ENCODE results near the gene THSD7B. TPM values are rescaled to one million over a fixed set of nuclear protein-coding genes. Genes with fewer than 3 reads are reported as not detected.
"Not testable (repeated sequence)": the region's sequence is repeated elsewhere in the genome, so short reads cannot be mapped to it uniquely, and the experiment has no call there.

THSD7B gene
- total RNA-seq, 1 donor from 2014 or later, result not detected

DNA sequence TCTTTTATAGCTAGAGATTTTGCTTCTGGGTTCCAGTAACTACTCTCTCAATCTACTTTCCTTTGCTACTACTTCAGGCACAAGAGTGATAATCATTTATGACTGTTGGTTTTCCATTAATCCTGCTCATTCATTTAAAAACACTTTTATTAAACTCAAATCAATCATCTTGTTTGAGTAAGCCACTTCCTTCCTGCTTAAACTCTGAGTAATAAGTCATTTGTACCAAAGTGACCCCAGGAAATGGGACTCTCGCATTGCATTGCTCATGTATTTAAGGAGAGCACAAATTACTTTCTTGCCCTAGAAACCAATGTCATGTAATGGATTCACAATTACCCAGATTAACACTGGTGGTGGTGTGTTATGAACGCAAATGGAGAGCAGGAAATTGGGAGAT lies 928.2 kb downstream of the THSD7B start:
- ChIA-PET CTCF (no interaction called here), POLR2A (no interaction called here)
- Mint-ChIP-seq H3K36me3 (ENCODE audit: low read depth) (no peaks in the 10 kb centered on the region), H3K4me1 (no peaks in the 10 kb centered on the region), H3K27ac (no peak overlapping the region), H3K9me3 (no peaks in the 10 kb centered on the region), H3K4me3 (no peak overlapping the region), H3K27me3 (no peaks in the 10 kb centered on the region)
- DNase-seq (no peak), ATAC-seq (ENCODE audit: low read depth) (no peak)
- intact Hi-C loops (cut with micrococcal nuclease), result no loop called here
- TF ChIP-seq, protein P1, sequence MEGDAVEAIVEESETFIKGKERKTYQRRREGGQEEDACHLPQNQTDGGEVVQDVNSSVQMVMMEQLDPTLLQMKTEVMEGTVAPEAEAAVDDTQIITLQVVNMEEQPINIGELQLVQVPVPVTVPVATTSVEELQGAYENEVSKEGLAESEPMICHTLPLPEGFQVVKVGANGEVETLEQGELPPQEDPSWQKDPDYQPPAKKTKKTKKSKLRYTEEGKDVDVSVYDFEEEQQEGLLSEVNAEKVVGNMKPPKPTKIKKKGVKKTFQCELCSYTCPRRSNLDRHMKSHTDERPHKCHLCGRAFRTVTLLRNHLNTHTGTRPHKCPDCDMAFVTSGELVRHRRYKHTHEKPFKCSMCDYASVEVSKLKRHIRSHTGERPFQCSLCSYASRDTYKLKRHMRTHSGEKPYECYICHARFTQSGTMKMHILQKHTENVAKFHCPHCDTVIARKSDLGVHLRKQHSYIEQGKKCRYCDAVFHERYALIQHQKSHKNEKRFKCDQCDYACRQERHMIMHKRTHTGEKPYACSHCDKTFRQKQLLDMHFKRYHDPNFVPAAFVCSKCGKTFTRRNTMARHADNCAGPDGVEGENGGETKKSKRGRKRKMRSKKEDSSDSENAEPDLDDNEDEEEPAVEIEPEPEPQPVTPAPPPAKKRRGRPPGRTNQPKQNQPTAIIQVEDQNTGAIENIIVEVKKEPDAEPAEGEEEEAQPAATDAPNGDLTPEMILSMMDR (IDR thresholded peaks at IDR 0.05), result no peak

DNA sequence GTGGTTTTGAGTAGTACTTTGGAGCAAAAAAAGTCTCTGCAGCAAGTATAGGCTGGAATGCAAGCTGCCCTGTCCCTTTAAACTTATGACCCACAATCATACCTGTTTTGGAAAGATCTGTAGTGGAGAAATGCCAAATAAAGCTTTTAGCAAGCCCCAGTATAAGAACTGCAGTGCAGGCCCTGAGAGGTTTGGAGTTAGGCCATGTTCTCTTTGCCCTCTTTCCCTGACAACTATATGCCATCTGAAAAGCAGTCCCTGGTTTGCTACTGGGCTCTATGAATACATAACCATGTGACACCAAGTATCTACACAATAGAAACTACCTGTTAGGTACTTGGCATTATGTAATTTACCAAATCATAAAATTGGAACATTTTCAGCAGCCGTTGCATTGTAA lies 931.6 kb downstream of the THSD7B start:
- TF ChIP-seq, protein P1 (IDR thresholded peaks at IDR 0.05), result no peak
- no peaks in the 10 kb centered on the region for H3K4me1 Mint-ChIP-seq
- no peaks in the 10 kb centered on the region for H3K36me3 Mint-ChIP-seq (ENCODE audit: low read depth)
- no peak for DNase-seq
- H3K9me3 Mint-ChIP-seq, result no peaks in the 10 kb centered on the region
- H3K27me3 Mint-ChIP-seq, result no peaks in the 10 kb centered on the region
- ChIA-PET CTCF (no interaction called here), POLR2A (no interaction called here)
- intact Hi-C loops (cut with micrococcal nuclease), result no loop called here
- H3K4me3 Mint-ChIP-seq, result no peak overlapping the region
- no peak for ATAC-seq (ENCODE audit: low read depth)
- no peak overlapping the region for H3K27ac Mint-ChIP-seq

DNA sequence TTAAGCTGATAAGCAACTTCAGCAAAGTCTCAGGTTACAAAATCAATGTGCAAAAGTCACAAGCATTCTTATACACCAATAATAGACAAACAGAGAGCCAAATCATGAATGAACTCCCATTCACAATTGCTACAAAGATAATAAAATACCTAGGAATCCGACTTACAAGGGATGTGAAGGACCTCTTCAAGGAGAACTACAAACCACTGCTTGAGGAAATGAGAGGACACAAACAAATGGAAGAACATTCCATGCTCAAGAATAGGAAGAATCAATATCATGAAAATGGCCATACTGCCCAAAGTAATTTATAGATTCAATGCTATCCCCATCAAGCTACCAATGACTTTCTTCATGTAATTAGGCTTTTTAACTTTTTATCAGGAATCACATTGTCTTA lies 934.9 kb downstream of the THSD7B start:
- not testable (repeated sequence) for H3K4me3 Mint-ChIP-seq, H3K4me1 Mint-ChIP-seq

DNA sequence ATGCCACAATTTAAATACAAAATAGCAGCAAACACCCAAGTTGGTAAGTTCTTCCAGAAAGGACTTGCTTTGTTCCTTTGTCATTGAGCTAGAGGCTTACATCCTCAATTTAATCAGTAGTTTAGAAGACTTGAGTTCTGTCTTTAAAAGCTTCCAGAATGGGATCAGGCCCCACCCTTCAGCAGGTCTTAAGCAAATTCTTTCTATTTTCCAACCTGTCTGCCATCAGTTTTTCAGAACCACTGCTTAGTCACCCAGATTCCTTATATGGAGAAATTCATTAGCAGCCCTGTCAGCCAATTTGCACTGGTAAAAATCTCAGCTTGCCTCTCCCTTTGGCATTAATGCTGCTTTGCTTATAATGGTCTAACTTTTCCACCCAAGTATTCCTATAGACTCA lies 935.3 kb downstream of the THSD7B start:
- POLR2A ChIA-PET, result no interaction called here
- no peak overlapping the region for H3K27ac Mint-ChIP-seq
- CTCF ChIA-PET, result no interaction called here

More for the DNA sequence above, 934.9 kb downstream of the THSD7B start:
- ATAC-seq (ENCODE audit: low read depth); H3K36me3 Mint-ChIP-seq (ENCODE audit: low read depth); POLR2A ChIA-PET; H3K27me3 Mint-ChIP-seq; H3K27ac Mint-ChIP-seq; DNase-seq; CTCF ChIA-PET; intact Hi-C loops (cut with micrococcal nuclease); H3K9me3 Mint-ChIP-seq: not testable (repeated sequence)

DNA sequence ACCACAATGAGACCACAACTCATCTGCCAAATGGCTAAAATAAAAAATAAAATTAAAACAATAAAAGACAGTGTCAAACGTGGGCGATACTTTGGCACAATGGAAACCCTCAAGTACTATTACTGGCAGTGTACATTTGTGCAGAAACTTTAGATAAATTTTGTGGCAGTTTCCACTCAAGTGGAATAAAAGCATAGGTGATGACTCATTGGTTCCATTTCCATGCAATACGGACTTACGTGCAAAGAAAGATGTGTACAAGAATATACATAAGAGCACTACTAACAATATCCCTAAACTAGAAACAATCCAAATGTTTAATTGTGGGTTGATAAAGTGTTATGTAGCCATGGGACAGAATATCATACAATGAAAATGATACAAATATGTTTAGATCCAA lies 940.0 kb downstream of the THSD7B start:
- peaks cover 1% of the 10 kb centered on the region for H3K9me3 Mint-ChIP-seq
- H3K27ac Mint-ChIP-seq, result no peak overlapping the region
- ChIA-PET POLR2A (no interaction called here), CTCF (no interaction called here)
- no peaks in the 10 kb centered on the region for H3K36me3 Mint-ChIP-seq (ENCODE audit: low read depth)
- no peak for ATAC-seq (ENCODE audit: low read depth)
- H3K27me3 Mint-ChIP-seq, result no peaks in the 10 kb centered on the region
- intact Hi-C loops (cut with micrococcal nuclease), result no loop called here
- DNase-seq, result no peak
- H3K4me3 Mint-ChIP-seq, result no peak overlapping the region
- TF ChIP-seq, protein P1 (IDR thresholded peaks at IDR 0.05), result no peak
- no peaks in the 10 kb centered on the region for H3K4me1 Mint-ChIP-seq

More for the DNA sequence above, 935.3 kb downstream of the THSD7B start:
- TF ChIP-seq, protein P1 (IDR thresholded peaks at IDR 0.05), result no peak
- DNase-seq (no peak), ATAC-seq (ENCODE audit: low read depth) (no peak)
- Mint-ChIP-seq H3K4me3 (no peak overlapping the region), H3K27me3 (no peaks in the 10 kb centered on the region), H3K9me3 (peaks cover 1% of the 10 kb centered on the region), H3K4me1 (no peaks in the 10 kb centered on the region), H3K36me3 (ENCODE audit: low read depth) (no peaks in the 10 kb centered on the region)
- intact Hi-C loops (cut with micrococcal nuclease), result no loop called here
